ENCODE data around the gene ZNF280B.

DNA sequence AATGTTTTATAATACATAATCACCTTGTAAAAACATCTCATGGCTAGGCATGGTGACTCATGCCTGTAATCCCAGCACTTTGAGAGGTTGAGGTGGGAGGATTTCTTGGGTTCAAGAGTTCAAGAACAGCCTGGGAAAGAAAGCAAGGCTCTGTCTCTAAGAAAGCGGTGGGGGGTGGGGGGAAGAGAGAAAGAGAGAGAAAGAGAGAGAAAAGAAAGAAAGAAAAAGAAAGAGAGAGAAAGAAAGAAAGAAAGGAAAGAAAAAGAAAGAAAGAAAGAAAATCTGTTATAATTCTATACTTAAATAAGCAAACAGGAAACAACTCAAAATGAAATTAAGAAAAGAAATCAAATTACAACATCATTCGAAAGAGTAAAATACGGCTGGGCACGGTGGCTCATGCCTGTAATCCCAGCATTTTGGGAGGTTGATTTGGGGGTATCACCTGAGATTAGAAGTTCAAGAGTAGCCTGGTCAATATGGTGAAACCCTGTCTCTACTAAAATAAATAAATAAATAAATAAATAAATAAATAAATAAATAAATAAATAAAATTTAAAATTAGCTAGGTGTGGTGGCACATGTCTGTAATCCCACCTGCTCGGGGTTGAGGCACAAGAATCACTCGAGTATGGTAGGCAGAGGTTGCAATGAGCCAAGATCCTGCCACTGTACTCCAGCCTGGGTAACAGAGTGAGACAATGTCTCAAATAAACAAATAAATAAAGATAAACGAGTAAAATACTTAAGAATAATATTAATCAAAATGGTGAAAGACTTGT lies 65.4 kb downstream of the ZNF280B start:
- TF ChIP-seq YY1 (IDR thresholded peaks at IDR 0.05; ENCODE audit: insufficient read depth, insufficient read length) (no peak), ZNF274 (IDR thresholded peaks at IDR 0.05; ENCODE audit: low read depth, low read length) (no peak)
